NCI-H2107 (cell line): ENCODE measurements around the gene HAPSTR1.

ENCODE experiments used
- DNase-seq: peaks from one replicate; lab custom pipeline; 2025; lab: John Stamatoyannopoulos, UW

HAPSTR1 gene

DNA sequence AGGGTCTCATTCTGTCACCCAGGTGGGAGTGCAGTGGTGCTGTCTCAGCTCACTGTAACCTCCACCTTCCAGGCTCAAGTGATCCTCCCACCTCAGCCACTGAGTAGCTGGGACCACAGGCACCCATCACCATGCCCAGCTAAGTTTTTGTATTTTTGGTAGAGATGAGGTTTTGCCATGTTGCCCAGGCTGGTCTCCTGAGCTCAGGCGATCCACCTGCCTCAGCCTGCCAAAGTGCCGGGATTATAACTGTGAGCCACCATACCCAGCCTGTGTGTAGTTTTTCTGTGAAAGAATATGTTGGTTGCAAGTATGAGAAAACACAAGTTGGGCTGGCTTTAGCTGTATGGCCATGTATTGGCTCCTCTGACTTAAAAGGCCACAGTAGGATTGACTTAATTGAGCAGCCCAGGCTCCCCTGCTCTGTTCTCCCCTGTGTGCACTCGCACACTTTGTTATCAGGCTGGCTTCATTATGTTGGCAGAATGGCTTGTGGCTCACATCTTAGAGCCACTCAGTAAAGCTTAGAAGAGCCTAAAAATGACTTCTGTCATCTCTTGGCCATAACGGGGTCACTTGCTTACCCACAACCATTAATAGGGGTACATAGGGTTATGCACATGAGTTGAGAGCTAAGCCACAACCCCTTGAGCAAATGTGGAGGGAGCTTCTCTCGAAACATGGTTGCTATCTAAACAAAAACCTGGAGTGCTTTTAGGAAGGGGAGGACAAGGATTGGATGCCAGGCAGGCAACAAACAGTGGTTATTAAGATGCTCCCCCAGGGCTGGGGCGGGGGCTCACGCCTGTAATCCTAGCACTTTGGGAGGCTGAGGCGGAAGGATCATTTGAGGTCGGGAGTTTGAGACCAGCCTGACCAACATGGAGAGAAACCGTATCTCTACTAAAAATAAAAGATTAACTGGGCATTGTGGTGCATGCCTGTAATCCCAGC is 6.1 kb downstream of the HAPSTR1 start:
- no peak for DNase-seq

GRCh38 chr16:9098377-9099090 is 7.1 kb downstream of the HAPSTR1 start:
- DNase-seq = no peak

- no peak for DNase-seq
Measured at GRCh38 chr16:9099131-9099625, 7.7 kb downstream of the HAPSTR1 start.

- DNase-seq = no peak
Measured at GRCh38 chr16:9102379-9102778, 10.9 kb downstream of the HAPSTR1 start.

GRCh38 chr16:9102943-9103342 is 11.5 kb downstream of the HAPSTR1 start:
- DNase-seq = no peak

DNA sequence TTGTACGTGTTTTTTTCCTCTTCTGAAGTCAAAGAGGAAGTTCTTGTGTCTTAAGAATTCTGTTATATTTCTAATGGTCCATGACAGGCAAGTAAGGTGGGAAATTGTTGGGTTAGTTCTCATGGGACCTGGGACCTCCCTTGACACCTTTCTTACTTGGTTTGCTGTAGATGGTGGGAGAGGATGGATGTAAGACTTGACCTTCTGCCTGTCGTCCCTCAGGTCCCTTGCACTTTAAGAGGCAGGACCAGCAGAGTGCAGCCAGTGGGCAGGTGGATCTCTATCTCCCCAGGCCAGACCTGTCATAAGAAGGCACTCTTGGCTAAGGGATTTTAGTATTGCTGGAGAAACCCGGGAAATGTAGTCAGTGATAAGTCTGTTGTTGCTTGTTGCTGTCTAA is 12.1 kb downstream of the HAPSTR1 start:
- DNase-seq = no peak

GRCh38 chr16:9105189-9105588 is 13.7 kb downstream of the HAPSTR1 start:
- no peak for DNase-seq

- no peak for DNase-seq
Measured at GRCh38 chr16:9107025-9107970, 15.9 kb downstream of the HAPSTR1 start.

DNA sequence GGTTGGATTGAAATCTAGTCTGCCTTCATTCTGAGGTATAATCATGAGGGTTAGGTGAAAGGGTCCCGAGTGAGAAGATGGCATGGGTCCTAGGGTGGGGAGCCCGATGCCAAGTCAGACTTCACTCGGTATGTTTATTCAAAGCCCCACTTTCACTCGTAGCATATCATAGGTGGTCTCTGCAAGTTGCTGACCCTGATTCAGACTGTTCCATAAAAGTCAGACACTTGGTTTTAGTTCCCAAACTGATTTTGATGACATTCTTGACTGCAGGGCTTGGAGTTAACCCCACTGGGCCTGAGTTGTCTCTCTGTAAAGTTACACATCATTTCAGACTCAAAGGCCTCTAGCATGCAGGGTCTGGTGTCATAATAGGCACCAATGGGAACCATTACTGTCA is 17.8 kb downstream of the HAPSTR1 start:
- DNase-seq = no peak

GRCh38 chr16:9112166-9112843 is 20.9 kb downstream of the HAPSTR1 start:
- no peak for DNase-seq

DNA sequence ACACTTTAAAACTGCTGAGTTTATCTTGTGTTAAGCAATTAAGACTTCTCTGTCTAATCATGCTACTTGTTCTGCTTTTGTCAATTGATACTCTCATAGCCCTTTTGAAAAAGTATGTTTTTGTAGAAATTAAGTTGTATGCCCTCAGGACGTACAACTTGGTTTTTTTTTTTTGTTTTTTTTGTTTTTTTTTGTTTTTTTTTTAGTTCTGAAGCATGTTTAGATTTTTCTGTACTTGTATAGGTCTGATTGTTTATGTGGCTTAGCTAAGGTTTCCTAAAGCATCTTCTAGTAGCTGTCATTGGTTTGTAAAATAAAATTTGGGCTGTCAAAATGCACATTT is 21.4 kb downstream of the HAPSTR1 start:
- no peak for DNase-seq

GRCh38 chr16:9113707-9114106 is 22.3 kb downstream of the HAPSTR1 start:
- DNase-seq = no peak

DNA sequence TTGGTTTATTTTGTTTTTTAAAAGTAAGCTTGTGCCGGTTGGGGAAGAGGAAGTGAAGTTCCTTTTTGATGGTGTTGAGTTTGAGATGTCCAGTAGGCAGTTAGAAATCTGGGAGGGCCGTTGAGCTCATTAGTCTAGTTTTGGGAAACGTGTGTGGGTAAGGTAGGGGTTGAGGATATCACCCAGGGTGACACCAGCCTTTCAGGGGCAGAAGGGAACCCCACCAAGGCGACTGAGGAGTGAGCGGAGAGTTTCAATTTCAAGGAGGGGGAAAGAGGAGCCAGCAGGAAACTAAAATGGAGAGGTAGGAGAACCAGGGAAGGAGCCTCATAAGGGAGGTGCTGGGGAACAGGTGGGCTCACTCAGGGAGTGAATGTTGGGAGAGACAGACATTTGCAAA is 22.7 kb downstream of the HAPSTR1 start:
- DNase-seq = no peak

- DNase-seq = no peak
Measured at GRCh38 chr16:9114842-9115241, 23.4 kb downstream of the HAPSTR1 start.

DNA sequence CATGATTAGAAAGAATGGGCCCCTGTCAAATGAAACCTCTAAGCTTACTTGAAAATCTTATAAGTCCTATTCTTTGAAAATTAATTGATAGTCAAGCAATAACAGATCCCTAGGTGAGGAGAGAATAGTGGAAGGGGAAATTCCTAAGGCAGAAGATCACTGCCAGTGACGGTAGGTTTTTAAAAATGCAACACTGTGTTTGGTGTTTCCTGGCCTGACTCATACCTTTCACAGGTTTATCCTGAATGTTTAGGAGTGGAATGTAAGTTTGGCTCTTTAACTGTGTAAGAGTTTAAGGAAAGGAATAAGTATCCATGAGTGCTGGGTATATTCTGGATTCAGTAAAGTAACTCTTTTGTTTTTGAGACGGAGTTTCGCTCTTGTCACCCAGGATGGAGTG is 23.8 kb downstream of the HAPSTR1 start:
- DNase-seq = no peak

DNA sequence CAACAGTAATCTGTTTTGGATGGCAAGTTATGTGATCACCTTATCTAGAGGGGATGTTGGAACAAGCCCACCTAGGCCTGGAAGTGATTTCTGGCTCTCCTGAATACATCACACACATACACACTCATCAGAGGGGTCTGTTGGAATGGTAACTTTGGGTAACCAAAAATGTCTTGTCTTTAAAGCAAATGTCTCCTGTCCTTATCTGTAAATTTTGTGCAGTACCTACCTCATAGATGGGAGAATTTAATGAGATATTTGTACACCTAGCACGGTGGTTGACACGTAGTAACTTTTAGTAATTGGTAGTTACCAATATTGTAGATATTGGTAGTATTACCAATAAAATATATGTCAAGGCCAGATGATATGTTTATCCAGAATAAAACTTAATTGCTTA is 24.7 kb downstream of the HAPSTR1 start:
- DNase-seq = no peak

- no peak for DNase-seq
Measured at GRCh38 chr16:9118170-9118569, 26.7 kb downstream of the HAPSTR1 start.

GRCh38 chr16:9119795-9120194 is 28.4 kb downstream of the HAPSTR1 start:
- DNase-seq = no peak

DNA sequence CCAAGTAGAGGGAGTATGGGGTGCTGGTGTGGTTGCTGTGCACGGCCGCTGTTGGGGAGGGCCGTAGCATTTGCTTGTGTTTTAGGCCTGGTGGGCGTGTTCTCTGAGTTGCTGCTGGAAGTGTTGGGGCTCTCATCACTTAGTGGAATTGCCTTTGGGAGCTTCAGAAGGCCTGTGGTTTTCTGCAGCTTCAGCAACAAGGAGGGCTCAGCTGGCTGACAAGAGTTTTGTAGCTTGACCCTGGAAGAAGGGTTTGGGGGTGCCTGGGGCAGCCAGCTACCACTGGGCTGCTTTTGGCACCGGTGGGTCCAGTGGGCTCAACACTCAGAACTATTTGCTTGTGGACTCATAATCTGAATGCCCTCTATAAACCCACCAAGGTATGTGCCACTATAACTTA is 30.9 kb downstream of the HAPSTR1 start:
- no peak for DNase-seq

- DNase-seq = no peak
Measured at GRCh38 chr16:9122969-9123368, 31.5 kb downstream of the HAPSTR1 start.

DNA sequence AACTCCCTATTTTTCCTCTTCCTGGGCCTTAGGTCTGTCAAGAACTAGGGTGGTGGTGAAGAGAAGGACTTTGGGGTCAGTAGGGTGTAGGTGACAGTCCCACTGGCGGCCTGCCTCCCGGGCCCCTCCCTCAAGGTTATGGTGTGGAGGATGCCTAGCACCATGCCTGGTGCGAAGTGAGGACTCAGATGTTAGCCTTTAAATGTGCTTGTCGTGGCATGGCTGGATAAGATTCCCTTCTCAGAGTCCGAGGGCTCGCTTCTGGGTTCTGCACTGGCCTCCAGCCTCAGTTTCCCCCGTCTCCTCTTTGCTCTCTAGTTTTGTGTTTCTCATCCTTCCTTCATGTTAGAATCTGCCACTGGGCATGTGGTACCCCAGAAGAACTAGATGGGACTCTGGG is 32.0 kb downstream of the HAPSTR1 start:
- no peak for DNase-seq

DNA sequence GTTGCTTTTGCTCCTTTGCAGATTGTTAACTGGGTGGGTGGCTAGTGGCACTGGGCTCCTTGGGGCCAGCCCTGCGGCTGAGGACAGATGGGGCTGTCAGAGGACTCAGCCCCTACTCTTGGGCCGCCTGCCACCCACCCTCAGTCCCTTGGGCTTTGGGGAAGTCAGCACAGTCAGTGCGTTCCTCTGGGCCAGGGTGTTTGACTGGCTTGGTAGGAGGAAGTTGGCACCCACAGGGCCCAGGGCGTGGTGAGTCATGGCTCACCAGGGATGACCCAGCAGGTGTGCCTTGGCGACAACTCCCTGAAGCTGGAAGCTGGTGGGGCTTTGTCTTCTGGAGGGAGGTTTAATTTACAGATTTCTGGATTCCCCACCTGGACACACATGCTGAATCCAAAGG is 32.4 kb downstream of the HAPSTR1 start:
- DNase-seq = no peak
